NCI-H526 (cell line): ENCODE data around the gene CEP295NL.
A peak's percentile ranks its signal among the peaks of the same experiment; 100 is the strongest.
"Not testable (repeated sequence)": the region's sequence is repeated elsewhere in the genome, so short reads cannot be mapped to it uniquely, and the experiment has no call there.

Source experiments
- DNase-seq, 2 experiments: peaks; one replicate each; lab custom pipeline; 2025; lab: John Stamatoyannopoulos, UW

CEP295NL gene

DNA sequence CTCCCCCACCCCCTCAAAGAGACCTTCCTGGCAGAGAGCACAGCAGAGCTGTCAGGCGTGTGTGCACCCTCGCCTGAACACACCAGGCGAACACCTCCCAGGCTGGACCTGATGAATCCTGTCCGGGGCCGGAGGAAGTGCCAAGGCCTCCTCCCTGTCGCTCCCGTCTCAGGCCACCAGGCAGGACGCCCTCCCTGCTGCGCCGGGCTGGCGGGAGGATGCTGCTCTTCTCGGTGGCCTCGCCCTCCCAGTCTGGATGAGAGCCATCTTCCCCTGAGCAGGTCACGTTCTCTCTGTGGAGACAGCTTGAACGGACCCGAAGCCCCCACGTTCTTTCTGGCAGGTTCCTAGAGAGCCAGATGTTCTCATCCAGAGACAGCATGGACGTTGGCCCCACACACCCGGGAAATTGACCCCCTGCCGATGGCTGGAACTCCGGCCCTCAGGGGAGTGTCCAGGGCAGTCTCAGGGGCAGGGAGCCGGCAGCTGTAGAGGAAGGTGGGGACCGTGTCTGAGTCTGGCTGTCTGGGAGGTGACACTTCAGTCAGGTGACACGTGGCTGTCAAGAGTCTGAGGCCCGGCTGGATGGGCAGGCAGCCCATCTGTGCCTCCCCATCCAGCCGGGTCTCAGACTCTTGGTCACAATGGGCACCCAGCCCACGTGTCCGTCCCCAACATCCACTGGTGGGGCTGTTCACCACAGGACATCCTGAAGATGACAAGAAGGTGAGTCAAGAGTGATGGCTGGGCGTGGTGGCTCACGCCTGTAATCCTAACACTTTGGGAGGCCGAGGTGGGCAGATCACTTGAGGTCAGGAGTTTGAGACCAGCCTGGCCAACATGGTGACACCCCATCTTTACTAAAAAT, 27.1 kb upstream of the CEP295NL start:
- no peak for DNase-seq

DNA sequence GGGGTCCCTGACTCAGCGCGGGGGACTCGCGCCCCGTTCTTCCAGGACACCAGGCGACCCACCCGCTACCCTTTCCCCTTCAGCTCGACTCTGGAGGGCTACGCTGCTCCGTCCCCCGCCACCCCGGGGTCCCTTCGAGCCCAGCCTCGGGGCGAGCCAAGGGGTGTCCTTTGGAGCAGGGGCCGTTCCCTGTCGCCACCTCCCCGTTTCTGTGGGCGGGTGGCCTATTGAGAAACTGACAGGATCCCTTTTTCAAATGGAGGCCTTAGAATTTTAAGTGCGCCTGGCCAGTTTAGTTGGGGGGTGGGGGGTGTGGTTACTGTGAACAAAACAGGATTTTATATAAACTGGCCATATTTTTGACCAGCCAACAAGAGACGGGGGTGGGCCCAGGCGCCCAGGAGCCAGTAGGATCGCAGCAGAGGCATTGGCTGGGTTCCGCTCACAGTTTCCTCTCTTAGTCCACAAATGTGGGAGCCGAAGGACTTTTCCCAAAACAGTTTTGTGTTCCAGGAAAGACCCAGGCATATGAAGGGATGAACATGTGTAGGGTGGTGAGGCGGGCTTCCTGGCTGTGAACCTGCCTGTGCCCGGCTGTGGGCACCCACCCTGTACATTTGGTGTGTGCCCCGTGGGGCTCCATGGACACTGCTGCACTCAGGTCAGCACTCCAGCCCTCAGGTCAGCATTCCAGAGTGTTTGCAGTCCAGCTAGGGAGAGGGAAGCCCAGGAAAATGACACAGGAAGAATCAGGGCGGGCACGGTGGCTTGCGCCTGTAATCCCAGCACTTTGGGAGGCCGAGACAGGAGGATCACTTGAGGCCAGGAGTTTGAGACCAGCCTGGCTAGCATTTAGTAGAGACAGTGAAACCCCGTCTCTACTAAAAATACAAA, 22.9 kb upstream of the CEP295NL start:
- DNase-seq: peak in 1 of 2 experiments; percentile 32

DNA sequence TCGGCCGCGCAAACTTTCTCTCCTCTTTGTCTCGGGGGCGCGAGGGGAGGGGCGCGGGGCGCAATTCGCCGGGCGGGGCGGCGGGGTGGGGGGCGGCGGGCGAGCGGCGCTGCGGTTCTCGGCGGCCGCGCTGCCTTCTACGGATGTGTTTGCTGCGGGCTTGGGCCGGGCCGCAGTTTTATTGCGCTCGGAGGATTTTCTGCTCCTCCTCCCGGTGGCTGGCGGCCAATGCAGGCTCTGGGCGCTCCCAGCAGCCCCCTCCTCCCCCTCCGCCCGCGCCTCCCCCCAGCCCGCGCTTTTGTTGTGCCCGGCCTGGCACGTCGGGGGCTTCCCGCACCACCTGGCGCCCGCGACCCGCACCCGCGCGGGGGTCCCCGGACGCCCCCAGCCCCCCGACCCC, 22.2 kb upstream of the CEP295NL start, which contains the start of gene TIMP2:
TSS of gene TIMP2 (minus strand) at position 154 of the 400 bp plus-strand sequence. CDS start 299 bp downstream, outside the sequence.
- DNase-seq: peak; percentile 33 to 89

DNA sequence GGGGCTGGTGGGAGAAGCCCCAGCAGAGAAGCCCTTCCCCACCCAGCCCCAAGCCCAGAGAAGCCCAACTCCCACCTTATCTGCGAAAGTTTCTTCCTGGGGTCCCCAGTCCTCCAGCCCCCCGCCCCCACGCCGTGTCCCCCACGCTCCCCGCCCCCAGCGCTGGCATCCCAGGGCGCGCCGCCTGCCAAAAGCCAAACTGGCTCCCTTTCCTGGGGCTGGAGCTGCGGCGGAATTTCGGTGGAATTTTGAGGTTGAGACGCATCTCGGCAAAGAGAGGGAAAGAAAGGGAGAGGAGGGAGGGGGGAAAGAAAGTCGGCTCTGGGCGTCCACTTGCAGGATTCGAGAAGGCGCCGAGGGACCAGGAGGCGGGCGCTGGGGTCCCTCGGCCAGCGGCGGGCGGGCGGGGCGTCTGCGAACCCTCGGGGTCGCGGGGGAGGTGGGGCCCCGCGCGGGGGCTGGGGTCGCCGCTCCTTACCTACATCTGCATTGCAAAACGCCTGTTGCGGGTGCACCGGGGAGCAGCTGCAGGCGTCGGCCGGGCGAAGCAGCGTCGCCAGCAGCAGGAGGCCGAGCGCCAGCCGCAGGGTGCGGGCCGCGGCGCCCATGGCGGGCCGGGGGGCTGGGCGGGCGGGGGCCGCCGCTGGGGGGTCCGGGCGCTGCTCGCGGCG, 21.6 kb upstream of the CEP295NL start:
- DNase-seq: peak in 1 of 2 experiments; percentile 58

DNA sequence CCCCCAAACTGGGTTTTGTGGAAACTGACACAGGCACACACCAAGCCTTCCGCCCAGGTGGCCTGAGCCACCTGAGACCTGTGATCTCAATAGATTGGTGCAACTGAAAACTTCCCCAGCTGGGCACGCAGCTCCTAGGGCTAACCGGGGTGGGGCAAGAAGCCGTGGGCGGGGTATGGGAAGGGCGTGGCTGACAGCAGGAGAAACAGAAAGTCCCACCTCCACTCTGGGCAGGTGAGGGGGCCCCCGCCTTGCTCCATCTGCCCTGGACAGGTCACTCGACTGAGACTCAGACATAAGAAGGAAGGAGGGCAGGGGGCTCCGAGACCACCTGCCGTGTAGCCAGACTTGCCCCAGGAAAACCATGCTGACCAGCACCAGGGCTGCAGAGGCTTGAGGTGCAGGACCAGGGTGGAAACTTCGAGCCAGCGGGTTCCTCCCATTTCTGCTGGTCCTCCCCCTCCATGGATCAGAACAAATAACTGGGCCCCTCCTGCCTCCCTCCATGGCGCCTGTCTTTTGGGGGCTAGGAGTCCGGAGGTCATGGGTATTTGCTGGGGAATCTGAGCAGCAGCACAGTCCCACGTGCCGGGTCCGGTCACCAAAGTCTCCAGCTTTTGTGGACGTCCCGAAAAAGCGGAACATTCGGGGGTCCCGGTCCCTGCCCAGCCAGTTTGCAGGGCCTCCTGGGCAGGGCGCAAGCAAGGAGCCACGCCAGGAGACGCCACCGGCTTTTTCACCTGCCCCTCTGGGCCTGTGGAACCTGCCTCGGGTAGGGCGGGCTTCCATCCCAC, 20.9 kb upstream of the CEP295NL start:
- peak; percentile 38 to 85 for DNase-seq

DNA sequence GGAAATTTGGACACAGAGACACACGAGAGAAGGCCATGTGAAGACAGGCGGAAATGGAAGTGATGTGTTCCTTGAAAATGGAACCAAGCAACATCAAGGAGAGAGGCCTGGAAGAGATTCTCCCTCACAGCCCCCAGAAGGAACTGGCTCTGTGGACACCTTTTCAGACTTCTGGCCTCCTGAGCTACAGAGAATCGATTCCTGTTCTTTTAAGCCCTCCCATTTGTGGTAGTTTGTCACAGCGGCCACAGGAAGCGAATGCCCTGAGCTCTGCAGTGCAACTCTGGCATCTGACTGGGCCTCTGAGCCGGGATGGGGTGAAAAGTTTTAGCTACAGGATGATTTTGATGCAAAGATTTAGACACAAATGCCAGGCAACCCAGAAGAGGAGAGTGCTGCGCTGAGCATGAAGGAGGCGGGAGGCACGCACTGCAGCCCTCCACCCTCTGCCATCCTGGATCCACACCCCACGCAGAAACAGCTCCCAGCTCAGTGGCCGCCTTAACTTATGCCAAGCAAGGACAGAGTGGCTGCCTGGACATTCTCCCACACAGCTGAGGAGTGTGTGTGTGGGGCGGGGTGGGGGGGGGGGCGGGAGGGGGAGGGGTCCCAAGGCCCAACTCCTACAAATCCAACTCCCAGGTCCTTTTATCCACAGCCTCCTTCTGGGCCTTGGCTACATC, 20.0 kb upstream of the CEP295NL start:
- DNase-seq: no peak

DNA sequence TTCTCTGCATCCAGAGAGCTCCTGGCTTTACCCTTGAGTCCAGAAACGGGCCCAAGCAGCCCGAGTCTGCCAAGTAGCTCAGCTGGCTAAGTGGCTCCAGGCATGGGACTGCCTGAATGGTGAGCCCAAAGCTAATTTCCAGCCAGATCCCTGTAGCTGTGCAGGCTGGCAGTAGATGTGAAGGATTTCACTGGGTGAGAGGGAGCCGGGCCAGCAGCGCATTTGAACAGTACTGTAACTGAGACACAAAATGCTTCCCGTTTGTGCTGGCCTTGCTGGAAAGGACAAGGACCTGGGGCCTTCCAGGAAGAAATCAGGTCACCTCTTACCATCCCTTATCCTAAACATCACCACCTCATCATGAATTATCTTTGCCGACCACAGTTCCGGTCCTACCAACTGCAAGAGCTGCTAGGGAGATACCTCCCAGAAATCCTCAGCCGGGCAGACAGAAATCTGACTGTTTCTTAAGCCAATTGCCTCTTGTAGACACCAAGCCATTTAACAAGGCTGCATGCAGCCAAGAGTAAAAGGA, 18.5 kb upstream of the CEP295NL start:
- DNase-seq: no peak

DNA sequence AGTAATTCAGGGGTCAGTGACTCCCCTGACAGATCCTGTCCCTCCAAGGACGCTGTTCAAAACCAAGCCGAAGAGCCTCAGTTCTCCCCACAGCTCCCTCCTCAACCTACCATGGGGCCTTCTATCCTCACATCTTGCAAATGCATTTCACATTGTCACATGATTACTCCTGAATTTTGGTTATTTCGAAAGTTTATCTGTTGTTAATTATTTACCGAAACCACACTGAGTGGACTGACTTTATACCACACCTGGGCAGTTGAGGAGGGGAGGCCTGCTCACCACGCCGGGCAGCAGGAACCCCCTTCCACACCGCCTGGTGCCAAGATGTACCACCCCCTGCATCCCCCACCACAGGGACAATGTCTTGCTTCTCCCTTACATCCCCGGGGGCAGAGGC, 17.5 kb upstream of the CEP295NL start:
- no peak for DNase-seq

DNA sequence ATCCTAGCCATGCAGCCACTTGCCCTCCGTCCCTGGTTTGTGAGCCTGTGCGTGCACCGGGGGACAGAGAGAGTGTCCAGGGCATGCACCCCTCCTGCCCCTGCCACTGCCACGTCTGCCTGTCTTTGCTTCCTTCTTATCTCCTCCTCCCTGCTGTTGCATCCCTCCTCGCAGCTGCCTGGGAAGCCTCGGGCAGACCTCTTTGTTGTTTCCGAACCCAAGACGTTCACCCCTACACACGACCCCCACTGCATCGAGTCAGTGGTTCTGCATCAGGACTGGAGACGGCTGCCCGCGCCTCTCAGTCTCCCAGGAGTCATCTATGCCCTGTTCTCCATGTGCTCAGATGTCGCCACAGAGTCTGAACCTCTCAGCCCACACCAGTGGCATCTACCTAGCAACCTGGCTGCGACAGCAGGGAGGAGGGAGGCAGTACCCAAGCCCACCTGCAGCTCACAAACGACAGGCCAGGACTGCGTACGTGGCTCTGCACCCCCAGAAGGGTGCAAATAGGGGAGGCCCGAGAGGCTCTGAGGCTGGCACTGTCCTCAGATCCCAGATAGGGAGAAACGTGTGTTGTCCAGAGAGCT, 17.0 kb upstream of the CEP295NL start:
- DNase-seq: no peak

DNA sequence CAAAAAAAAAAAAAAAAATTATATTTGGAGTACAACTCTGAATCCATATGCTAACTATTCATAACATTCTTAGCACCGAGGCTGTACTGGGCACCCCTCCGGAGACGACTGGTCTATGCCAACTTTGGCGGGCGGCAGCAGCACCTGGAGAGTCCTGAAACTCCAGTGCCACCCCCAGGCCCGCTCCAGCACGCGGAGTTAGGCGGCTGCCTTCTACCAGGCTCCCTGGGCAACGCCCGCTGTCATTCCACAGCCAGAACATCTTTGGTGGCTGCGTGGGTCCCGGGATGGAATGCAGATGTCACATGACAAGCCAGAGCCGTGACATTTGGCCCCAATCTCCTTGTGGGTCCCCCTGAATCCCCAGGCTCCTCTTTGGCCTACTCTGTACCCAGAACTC, 16.0 kb upstream of the CEP295NL start:
- DNase-seq: no peak

DNA sequence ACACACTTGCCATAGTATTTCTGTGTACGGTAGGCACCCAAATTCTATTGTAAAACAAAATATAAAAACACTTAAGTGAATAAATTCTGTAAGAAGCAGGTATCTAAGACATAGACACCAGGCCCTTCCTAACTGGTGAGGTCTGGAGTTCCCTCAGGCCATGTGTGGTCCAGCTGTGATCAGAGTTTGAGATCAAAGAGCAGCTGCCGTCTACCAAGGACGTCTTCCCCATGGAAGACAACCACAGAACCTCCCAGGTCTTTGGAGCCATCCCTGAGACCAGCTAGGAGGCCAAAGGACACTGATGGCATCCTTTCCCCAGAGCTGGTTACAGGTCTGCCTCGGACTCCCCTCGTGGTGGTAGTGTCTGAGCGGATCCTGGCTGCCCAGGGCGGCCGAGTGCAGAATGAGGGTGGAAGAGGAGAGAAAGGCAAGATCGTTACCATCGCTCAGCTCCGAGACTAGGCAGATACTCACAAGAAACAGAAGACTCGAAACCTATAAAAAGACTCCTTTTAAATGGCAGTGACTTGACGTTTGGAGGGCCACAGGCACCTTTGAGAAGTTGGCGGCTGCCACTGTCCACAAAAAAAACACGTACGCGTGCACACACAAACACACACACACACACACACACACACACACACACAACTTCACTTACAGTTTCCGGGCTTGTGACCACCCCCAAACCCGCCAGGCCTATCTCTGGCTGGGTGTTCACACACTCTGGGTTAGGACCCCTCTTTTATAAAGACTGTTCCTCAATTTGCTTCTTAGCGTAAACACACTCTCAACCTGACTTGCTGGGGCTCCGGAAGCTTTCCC, 14.7 kb upstream of the CEP295NL start:
- DNase-seq: no peak

DNA sequence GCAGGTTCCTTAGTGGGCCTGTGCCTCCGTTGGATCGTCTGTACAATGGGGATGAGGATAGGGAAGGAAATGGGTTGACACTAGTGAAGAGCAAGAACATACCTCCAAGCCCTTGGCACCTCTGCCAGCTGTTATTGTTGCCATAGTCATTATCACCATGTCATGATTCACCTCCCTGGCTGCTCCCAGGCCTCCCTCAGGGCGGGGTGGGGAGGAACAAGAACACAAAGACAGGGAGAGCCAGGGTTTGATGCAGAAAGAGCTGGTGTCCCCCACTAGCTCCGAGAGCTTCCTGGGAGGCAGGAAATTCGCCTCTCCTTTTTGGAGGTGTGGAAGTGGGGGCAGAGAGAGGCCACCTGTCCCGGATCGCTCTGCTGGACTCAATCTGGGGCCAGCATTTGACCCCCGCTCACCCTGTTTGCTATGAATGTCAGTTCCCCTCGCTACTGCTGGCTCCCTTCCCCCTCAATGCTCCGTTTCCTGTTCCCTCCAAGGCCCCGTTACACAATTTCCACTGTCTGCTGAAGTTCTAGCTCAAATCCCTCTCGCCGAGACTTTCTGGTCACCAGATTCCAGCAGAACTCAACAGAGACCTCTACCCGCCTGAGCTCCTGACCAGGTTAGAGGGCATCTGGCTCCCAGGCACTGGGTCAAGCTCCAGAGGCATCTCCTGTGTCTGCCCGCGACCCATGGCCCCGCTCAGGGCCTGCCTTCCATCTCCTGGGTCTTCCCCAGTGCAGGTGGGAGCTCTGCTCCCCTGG, 13.1 kb upstream of the CEP295NL start:
- no peak for DNase-seq

DNA sequence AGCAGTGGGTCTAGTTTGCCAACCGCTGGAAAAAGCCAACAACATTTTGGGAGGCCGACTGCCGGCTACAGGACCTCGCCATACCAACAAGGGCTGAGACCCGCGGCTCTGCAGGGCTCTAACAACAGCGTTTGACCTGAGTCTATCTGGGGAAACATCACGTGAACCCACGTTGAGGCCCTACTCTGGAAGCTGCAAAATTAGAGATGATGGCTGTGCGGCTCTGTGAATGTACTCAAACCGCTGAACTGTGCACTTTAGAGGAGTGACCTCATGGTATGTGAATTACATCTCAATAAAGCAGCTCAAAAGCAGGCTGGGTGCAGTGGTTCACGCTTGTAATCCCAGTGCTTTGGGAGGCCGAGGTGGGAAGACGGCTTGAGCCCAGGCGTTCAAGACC, 10.1 kb upstream of the CEP295NL start:
- no peak for DNase-seq

DNA sequence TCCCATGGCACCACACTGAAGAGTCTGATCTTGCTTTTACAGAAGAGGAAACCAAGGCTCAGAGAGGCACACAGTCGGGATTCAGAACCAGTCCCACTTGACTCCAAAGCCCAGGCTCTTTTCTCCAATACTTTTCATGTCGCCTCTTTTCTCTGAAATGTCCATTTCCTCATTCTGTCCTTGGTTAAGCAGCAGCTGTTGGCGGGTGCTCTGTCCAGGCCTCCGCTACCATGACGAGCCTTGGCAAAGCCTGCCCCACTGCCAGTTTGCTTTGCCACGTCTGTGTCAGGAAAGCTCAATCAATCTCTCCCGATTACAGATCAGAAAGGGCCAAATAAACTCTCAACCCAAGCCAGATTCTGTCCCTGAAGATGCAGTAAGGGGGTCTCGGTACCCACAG, 9.1 kb upstream of the CEP295NL start:
- DNase-seq: no peak

DNA sequence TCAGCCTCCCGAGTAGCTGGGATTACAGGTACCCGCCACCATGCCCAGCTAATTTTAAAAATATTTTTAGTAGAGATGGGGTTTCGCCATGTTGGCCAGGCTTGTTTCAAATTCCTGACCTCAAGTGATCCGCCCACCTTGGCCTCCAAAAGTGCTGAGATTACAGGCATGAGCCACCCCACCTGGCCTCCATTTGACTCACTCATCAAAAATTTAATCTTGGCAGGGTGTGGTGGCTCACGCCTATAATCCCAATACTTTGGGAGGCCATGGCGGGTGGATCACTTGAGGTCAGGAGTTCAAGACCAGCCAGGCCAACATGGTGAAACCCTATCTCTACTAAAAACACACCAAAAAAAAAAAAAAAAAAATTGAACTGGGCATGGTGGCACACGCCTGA, 8.5 kb upstream of the CEP295NL start:
- DNase-seq: not testable (repeated sequence)

DNA sequence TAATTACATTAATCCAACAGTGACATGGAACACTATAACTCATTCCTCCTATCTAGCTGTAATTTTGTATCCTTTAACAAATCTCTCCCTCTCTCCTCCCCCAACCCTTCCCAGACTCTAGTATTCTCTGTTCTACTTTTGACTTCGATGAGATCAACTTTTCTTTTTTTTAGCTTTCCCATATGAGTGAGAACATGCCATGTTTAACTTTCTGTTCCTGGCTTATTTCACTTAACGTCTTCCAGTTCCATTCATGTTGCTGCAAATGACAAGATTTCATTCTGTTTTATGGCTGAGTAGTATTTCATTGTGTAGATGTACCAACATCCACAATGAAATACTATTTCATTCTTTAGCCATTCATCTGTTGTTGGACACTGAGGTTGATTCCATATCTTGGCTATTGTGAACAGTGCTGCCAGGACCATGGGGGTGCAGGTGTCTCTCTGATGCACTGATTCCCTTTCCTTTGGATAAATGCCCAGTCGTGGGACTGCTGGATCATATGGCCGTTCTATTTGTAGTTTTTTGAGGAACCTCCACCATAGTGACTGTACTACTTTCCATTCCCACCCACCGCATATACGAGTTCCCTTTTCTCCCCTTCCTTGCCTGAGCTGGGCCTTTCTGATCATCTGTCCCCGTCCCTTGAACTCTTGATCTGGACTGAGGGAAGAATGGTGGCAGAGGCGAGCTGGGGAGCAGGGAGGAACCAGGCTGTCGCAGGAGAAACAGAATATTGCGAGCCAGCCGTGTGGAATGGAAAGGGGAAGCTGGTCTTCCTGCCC, 7.7 kb upstream of the CEP295NL start:
- DNase-seq: no peak

DNA sequence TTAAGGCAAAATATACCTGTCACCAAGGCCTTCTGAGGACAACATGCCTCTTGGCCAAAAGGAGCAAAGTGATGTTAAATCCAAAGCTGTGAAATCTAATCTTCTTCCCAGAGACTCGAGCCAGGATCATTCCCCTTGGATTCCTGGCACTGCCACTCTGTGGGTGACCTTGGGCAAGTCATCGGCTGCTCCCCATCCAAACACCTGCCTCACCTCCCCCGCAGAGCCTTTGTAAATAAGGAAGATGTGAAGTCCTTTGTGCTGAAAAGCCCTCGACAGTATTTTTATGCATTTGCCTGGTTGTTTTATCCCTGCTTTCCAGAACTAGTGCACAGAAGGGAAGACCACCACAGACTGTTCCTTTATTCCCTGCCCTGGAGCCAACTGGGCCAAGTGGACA, 5.4 kb upstream of the CEP295NL start:
- DNase-seq: no peak

DNA sequence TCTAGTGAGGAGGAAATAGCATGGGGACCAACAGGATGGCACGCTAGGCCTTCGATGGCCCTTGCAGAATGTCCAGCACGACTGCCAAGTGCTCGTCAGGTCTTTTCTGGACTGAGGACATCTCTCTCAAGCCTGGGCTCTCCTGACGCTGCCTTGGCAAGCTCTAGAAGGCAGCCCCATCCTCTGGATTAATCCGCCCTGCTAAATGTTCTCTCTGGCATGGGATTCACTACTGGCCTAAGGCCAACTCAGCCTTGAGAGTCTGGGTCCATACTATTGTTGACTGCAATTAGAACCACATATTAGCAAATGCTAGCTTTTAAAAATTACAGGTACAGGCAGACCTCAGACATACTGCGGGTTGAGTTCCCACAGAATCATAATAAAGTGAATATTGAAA, 2.5 kb upstream of the CEP295NL start:
- DNase-seq: no peak
